NCI-H2029 treated with DMSO at 0.1 percent for 48 hours (cell line): ENCODE data around the gene TAX1BP3.
"Not testable (repeated sequence)": the region's sequence is repeated elsewhere in the genome, so short reads cannot be mapped to it uniquely, and the experiment has no call there.

Source experiments
- DNase-seq: peaks from one replicate; lab custom pipeline; 2025; lab: John Stamatoyannopoulos, UW

TAX1BP3 gene

GRCh38 chr17:3668279-3669084 lies at the start of gene TAX1BP3, which contains the start of gene EMC6:
Gene TAX1BP3 (minus strand): TSS chr17:3668578. CDS start chr17:3668526, 52 bp downstream.
Gene EMC6 (plus strand): TSS chr17:3668812. CDS start chr17:3669147, 335 bp downstream.
- peak; percentile 79 for DNase-seq

GRCh38 chr17:3715296-3715695 lies 46.9 kb upstream of the TAX1BP3 start:
- no peak for DNase-seq

GRCh38 chr17:3712811-3713463 lies 44.6 kb upstream of the TAX1BP3 start:
- no peak for DNase-seq

- DNase-seq, result no peak
These were observed 42.6 kb upstream of the TAX1BP3 start for GRCh38 chr17:3710951-3711383.

- DNase-seq, result no peak
These were observed 40.0 kb upstream of the TAX1BP3 start for GRCh38 chr17:3708366-3708765.

GRCh38 chr17:3705718-3705984 lies 37.3 kb upstream of the TAX1BP3 start:
- DNase-seq, result not testable (repeated sequence)

- DNase-seq, result no peak
These were observed 36.7 kb upstream of the TAX1BP3 start for GRCh38 chr17:3704931-3705717.

- not testable (repeated sequence) for DNase-seq
These were observed 33.7 kb upstream of the TAX1BP3 start for GRCh38 chr17:3702041-3702539.

GRCh38 chr17:3699951-3700350 lies 31.6 kb upstream of the TAX1BP3 start:
- DNase-seq, result no peak

- no peak for DNase-seq
These were observed 29.8 kb upstream of the TAX1BP3 start for GRCh38 chr17:3698139-3698538.

- DNase-seq, result no peak
These were observed 28.7 kb upstream of the TAX1BP3 start for GRCh38 chr17:3697103-3697476.

- DNase-seq, result no peak
These were observed 27.5 kb upstream of the TAX1BP3 start, which contains the start of gene P2RX5 for GRCh38 chr17:3695723-3696411. Gene P2RX5 (minus strand): TSS chr17:3696155. CDS start chr17:3696005, 150 bp downstream.

- DNase-seq, result no peak
These were observed 26.8 kb upstream of the TAX1BP3 start for GRCh38 chr17:3695129-3695722.

GRCh38 chr17:3693829-3694231 lies 25.5 kb upstream of the TAX1BP3 start:
- no peak for DNase-seq

- no peak for DNase-seq
These were observed 24.8 kb upstream of the TAX1BP3 start for GRCh38 chr17:3693141-3693540.

GRCh38 chr17:3692346-3692745 lies 24.0 kb upstream of the TAX1BP3 start:
- DNase-seq, result no peak

- DNase-seq, result no peak
These were observed 23.3 kb upstream of the TAX1BP3 start for GRCh38 chr17:3691617-3692067.

- DNase-seq, result no peak
These were observed 21.8 kb upstream of the TAX1BP3 start for GRCh38 chr17:3690094-3690715.

GRCh38 chr17:3689262-3690093 lies 21.1 kb upstream of the TAX1BP3 start:
- DNase-seq, result no peak

GRCh38 chr17:3688852-3689261 lies 20.5 kb upstream of the TAX1BP3 start:
- DNase-seq, result no peak
